NCI-H2029 treated with DMSO at 0.1 percent for 48 hours (cell line): ENCODE data around the gene ZSCAN5B.

ENCODE experiments used
- DNase-seq: peaks from one replicate; lab custom pipeline; 2025; lab: John Stamatoyannopoulos, UW

ZSCAN5B gene

GRCh38 chr19:56145698-56146097 is 51.9 kb downstream of the ZSCAN5B start:
- DNase-seq, result no peak

- no peak for DNase-seq
These were observed 52.8 kb downstream of the ZSCAN5B start for GRCh38 chr19:56144831-56145230.

- no peak for DNase-seq
These were observed 53.2 kb downstream of the ZSCAN5B start for GRCh38 chr19:56144376-56144775.

- no peak for DNase-seq
These were observed 54.6 kb downstream of the ZSCAN5B start for GRCh38 chr19:56142897-56143434.

GRCh38 chr19:56142087-56142787 is 55.3 kb downstream of the ZSCAN5B start:
- DNase-seq, result peak; percentile 94

- DNase-seq, result no peak
These were observed 56.1 kb downstream of the ZSCAN5B start for GRCh38 chr19:56141417-56141993.

- DNase-seq, result peak; percentile 98
These were observed 56.8 kb downstream of the ZSCAN5B start, which contains the start of gene ZNF444 for GRCh38 chr19:56140583-56141416. Gene ZNF444 (plus strand): TSS chr19:56141287. CDS start chr19:56146912, 5,625 bp downstream.

GRCh38 chr19:56139847-56140582 is 57.6 kb downstream of the ZSCAN5B start:
- no peak for DNase-seq
